ENCODE data around the gene ARF1. TPM values are rescaled to one million over a fixed set of nuclear protein-coding genes. Genes with fewer than 3 reads are reported as not detected.

ARF1 gene
- total RNA-seq, 1 experiment from 2014 or later, result 512 TPM

DNA sequence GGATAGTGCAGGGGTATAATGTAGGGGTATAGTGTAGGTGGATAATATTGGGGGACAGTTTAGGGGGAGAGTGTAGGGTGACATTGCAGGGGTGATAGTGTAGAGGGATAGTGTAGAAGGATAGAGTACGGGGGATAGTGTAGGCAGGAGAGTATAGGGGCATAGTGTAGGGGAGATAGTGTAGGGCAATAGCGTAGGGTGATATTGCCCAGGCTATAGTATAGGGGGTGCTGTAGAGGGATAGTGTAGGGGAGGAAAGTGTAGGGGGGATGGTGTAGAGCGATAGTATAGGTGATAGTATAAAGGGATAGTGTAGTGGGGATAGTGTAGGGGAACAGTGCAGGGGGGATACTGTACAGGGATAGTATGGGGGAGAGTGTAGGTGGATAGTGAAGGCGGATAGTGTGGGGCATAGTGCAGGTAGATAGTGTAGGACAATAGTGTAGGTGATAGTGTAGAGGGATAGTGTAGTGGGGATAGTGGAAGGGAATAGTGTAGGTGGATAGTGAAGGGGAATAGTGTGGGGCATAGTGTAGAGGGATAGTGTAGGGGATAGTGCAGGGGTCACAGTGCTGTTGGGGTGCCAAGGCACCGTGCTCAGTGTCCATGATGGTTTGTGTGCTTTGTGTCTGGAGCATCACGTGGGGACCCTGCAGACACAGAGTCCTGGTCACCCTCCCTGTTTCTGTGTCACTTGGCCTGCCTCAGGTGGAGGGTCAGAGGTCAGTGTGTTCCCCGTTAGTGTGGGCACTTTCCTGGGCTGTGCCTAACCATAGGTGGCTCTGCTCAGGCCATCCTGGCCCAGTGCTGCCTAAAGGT is 10.5 kb upstream of the ARF1 start:
- no peaks in the 10 kb centered on the region for H3K4me1 Mint-ChIP-seq (ENCODE audit: low read depth, unreplicated experiment)
- no TSS peak for BruUV-seq (replicated peaks)
- peaks cover 15% of the 10 kb centered on the region for H3K36me3 Mint-ChIP-seq (ENCODE audit: insufficient read depth, unreplicated experiment)
- CTCF ChIA-PET, result no interaction called here
- H3K9me3 Mint-ChIP-seq (ENCODE audit: low read depth, unreplicated experiment), result no peaks in the 10 kb centered on the region
- H3K27ac Mint-ChIP-seq (ENCODE audit: unreplicated experiment), result no peak overlapping the region
- intact Hi-C loops (cut with micrococcal nuclease; ENCODE audit: unreplicated experiment), result loop anchor here (5.0 kb wide), 1 partner anchor 75 kb away; no protein-coding TSS in a partner anchor
- TF ChIP-seq, protein P1, sequence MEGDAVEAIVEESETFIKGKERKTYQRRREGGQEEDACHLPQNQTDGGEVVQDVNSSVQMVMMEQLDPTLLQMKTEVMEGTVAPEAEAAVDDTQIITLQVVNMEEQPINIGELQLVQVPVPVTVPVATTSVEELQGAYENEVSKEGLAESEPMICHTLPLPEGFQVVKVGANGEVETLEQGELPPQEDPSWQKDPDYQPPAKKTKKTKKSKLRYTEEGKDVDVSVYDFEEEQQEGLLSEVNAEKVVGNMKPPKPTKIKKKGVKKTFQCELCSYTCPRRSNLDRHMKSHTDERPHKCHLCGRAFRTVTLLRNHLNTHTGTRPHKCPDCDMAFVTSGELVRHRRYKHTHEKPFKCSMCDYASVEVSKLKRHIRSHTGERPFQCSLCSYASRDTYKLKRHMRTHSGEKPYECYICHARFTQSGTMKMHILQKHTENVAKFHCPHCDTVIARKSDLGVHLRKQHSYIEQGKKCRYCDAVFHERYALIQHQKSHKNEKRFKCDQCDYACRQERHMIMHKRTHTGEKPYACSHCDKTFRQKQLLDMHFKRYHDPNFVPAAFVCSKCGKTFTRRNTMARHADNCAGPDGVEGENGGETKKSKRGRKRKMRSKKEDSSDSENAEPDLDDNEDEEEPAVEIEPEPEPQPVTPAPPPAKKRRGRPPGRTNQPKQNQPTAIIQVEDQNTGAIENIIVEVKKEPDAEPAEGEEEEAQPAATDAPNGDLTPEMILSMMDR (IDR thresholded peaks at IDR 0.05; ENCODE audit: unreplicated experiment), result no peak
- no peak overlapping the region for H3K4me3 Mint-ChIP-seq (ENCODE audit: low read depth, unreplicated experiment)
- DNase-seq, result no peak
- peaks cover 100% of the 10 kb centered on the region for H3K27me3 Mint-ChIP-seq (ENCODE audit: unreplicated experiment)

DNA sequence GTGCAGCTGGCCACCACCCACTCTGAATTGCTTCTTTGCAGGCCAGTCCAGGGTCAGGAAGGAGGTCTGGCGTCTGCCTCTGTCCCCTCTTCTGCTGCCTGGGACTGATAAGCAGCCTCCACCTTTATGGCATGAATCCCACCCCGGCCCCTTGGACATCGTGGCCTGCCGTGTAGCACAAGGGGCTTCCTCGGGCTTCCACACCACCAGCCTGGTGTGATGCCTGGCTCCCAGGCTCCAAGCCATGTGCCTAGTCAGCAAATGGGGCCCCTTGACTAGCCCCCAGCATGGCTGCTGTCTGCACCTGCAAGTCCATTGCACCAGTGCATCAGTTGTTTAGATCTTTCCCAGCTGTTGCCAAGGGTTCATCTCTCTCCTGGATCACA is 9.9 kb upstream of the ARF1 start:
- CTCF ChIA-PET, result no interaction called here
- H3K27me3 Mint-ChIP-seq (ENCODE audit: unreplicated experiment), result peaks cover 100% of the 10 kb centered on the region
- intact Hi-C loops (cut with micrococcal nuclease; ENCODE audit: unreplicated experiment), result loop anchor here (5.0 kb wide), 1 partner anchor 75 kb away; no protein-coding TSS in a partner anchor
- DNase-seq, result no peak
- H3K27ac Mint-ChIP-seq (ENCODE audit: unreplicated experiment), result no peak overlapping the region
- TF ChIP-seq, protein P1 (IDR thresholded peaks at IDR 0.05; ENCODE audit: unreplicated experiment), result no peak
- no peak overlapping the region for H3K4me3 Mint-ChIP-seq (ENCODE audit: low read depth, unreplicated experiment)
- no TSS peak for BruUV-seq (replicated peaks)
- peaks cover 19% of the 10 kb centered on the region for H3K36me3 Mint-ChIP-seq (ENCODE audit: insufficient read depth, unreplicated experiment)
- H3K4me1 Mint-ChIP-seq (ENCODE audit: low read depth, unreplicated experiment), result no peaks in the 10 kb centered on the region
- H3K9me3 Mint-ChIP-seq (ENCODE audit: low read depth, unreplicated experiment), result no peaks in the 10 kb centered on the region

DNA sequence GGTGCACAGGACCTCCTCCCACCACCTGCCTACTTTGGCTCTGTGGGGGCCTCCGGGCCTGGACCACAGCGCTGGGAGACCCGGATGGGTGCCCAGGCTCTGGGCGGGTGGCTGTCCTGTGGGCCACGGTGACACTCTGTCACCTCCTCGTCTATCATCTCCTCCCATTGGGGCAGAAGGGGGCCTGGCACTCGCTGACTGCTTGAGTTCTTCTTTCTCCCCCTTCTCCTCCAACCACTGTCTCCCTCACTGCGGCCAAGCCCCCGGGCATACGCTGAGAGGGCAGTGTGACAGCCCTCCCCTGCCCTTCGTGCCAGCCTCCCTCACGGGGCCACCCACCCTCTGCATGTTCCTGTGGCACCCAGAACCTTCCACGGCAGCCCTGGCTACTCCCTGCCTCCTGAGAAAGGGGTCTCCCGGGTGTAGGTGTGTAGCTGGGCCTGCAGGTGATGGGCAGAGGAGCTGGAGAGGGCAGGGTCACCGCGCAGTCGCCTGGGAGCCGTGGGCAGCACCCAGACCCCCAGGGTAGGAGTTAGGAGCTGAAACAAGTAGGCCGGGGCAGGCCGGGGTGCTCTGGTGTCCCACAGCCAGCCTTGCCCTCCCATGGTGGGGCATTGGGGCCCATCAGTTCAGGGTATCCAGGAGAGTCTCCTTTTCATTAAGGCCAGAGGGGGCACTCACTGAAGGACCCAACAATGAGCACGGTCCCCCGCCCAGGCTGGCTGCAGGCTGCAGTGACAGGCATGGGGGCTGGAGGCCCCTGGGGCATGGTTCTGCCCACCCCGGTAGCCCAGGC is 9.2 kb upstream of the ARF1 start:
- TF ChIP-seq, protein P1 (IDR thresholded peaks at IDR 0.05; ENCODE audit: unreplicated experiment), result no peak
- CTCF ChIA-PET, result interaction anchor here (0.9 to 1.1 kb wide), 4 partner anchors 9 to 74 kb away, joined by 3 to 7 read pairs (median 5); no protein-coding TSS in a partner anchor
- H3K4me1 Mint-ChIP-seq (ENCODE audit: low read depth, unreplicated experiment), result no peaks in the 10 kb centered on the region
- peaks cover 97% of the 10 kb centered on the region for H3K27me3 Mint-ChIP-seq (ENCODE audit: unreplicated experiment)
- no peaks in the 10 kb centered on the region for H3K9me3 Mint-ChIP-seq (ENCODE audit: low read depth, unreplicated experiment)
- no peak overlapping the region for H3K4me3 Mint-ChIP-seq (ENCODE audit: low read depth, unreplicated experiment)
- peaks cover 19% of the 10 kb centered on the region for H3K36me3 Mint-ChIP-seq (ENCODE audit: insufficient read depth, unreplicated experiment)
- BruUV-seq (replicated peaks), result no TSS peak
- no peak for DNase-seq
- intact Hi-C loops (cut with micrococcal nuclease; ENCODE audit: unreplicated experiment), result loop anchor here (5.0 kb wide), 1 partner anchor 76 kb away; no protein-coding TSS in a partner anchor
- H3K27ac Mint-ChIP-seq (ENCODE audit: unreplicated experiment), result peak overlapping the region; percentile 13

DNA sequence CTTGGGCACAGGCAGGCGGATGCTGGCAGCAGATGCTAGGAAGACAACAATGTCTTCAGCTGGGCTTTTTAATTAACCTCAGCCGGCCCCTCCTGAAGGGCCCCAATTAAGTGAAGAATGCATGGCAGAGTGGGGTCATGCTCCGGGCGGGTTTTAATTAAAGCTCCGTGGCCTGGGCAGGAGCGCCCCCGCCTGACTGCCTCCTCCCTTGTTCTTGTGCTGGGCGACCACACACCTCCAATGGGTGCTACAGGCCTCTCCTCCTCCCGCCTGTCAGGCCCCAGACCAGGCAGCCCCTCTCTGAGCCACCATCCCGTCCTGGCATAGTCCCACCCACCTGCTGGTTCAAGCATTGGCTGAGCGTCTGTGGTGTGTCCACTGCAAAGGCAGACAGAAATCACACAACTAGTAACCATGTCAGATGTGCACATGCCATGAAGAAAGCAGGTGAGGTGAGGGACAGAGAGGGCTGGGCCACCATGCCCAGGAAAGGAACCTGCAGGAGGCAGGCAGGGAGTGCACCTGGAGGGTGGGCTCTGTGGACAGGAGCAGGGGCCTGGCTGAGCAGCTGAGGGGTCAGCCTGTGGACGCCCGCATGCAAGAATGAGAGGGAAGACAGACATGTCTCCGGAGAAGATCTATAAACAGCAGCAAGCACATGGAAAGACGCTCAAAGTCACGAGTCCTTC is 8.5 kb upstream of the ARF1 start:
- intact Hi-C loops (cut with micrococcal nuclease; ENCODE audit: unreplicated experiment), result loop anchor here (5.0 kb wide), 1 partner anchor 77 kb away; no protein-coding TSS in a partner anchor
- Mint-ChIP-seq H3K27me3 (ENCODE audit: unreplicated experiment) (peaks cover 89% of the 10 kb centered on the region), H3K4me3 (ENCODE audit: low read depth, unreplicated experiment) (no peak overlapping the region), H3K9me3 (ENCODE audit: low read depth, unreplicated experiment) (no peaks in the 10 kb centered on the region), H3K27ac (ENCODE audit: unreplicated experiment) (no peak overlapping the region), H3K36me3 (ENCODE audit: insufficient read depth, unreplicated experiment) (peaks cover 19% of the 10 kb centered on the region), H3K4me1 (ENCODE audit: low read depth, unreplicated experiment) (no peaks in the 10 kb centered on the region)
- BruUV-seq (replicated peaks), result no TSS peak
- DNase-seq, result peak; percentile 57
- TF ChIP-seq, protein P1 (IDR thresholded peaks at IDR 0.05; ENCODE audit: unreplicated experiment), result no peak
- CTCF ChIA-PET, result interaction anchor here (0.9 to 1.1 kb wide), 4 partner anchors 8 to 75 kb away, joined by 3 to 7 read pairs (median 5); no protein-coding TSS in a partner anchor

Measured in Calu3 (cell line).